GM12873 (cell line): ENCODE data around the gene SHISA2.

ENCODE experiments used
- TF ChIP-seq, protein P1 (sequence below): IDR thresholded peaks from 2 replicates; pipeline ENCODE4 v1.5.1; 2012; ENCODE audit warnings: low read depth, mild to moderate bottlenecking, moderate library complexity, low read length, control low read depth; ENCODE audit not compliant: insufficient read depth; ENCODE audit errors: missing control alignments

The SHISA2 gene

DNA sequence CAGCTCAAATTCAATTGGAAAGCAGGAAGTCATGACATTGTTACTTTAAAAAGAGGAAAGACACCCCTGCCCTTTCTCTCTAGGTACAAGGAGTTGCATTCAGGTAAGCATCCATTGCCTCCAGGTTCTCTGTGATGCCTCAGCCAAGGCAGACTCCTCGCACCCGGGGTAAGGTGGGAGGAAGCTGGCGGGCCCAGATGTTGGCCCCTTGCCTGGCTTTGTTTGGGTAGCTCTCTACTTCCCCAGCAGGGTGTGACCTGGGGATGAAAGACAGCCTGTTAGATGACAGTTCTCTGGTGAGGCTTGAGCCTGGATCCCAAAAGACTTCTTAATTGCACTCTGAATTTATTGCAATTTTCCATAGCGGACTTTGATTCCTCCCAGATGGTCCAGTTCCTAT lies 25.6 kb downstream of the SHISA2 start:
- TF ChIP-seq, protein P1, sequence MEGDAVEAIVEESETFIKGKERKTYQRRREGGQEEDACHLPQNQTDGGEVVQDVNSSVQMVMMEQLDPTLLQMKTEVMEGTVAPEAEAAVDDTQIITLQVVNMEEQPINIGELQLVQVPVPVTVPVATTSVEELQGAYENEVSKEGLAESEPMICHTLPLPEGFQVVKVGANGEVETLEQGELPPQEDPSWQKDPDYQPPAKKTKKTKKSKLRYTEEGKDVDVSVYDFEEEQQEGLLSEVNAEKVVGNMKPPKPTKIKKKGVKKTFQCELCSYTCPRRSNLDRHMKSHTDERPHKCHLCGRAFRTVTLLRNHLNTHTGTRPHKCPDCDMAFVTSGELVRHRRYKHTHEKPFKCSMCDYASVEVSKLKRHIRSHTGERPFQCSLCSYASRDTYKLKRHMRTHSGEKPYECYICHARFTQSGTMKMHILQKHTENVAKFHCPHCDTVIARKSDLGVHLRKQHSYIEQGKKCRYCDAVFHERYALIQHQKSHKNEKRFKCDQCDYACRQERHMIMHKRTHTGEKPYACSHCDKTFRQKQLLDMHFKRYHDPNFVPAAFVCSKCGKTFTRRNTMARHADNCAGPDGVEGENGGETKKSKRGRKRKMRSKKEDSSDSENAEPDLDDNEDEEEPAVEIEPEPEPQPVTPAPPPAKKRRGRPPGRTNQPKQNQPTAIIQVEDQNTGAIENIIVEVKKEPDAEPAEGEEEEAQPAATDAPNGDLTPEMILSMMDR, result no peak

DNA sequence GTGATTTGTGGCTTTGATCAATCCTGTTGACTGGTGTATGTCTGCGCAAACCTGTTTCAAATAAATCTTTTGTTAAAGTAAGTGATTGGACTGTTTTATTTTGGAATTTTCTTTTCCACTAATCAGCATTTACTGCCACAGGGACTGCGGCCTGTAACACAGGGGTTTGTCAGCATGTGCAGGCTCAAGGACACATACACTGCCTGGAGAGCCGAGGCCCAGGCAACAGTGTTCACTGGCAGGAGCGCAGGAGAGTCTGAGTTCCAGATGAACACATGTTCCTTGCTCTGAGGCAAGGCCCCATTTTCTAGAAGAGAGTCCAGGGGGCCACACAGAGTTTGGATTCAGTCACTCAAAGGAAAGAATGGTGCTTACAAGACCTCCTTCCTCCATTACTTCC lies 26.0 kb downstream of the SHISA2 start:
- TF ChIP-seq, protein P1, result no peak

DNA sequence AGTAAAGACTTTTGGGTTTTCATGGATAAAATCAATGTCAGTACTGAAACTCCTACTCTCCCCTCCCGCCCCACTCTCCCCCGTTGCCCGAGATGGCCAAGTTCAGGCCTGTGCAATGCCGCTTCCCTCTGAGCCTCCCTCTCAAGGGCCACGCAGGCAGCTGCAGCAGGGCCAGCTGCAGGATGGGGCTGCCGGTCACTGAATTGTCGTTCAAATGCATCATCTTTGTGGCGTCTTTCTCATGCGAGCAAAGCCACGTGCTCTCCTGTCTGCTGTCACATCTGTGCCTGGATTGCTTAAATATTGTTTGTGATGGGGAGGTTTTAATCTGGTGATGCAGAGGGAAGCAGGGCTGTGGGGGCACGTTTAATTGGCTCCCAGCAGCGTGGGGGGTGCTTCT lies 26.6 kb downstream of the SHISA2 start:
- TF ChIP-seq, protein P1, result no peak

DNA sequence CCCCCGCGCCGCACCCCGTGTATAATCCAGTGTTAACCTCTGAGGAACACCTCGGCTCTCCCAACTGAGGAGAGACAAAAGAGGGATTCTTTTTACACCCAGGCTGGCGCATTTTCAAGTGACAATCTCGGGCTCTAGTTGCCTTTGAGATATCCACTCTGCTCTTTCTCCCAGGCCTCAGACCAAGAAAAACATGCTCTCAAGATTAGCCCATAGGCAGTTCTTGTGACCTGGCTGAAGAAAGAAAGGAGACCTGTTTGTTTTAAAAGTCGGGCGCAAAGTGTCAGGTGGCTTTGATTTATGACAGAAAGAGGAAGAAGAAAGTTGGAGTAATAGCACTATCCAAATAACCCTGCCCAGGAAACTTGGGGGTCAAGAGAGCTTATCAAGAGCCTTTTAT lies 27.3 kb downstream of the SHISA2 start:
- TF ChIP-seq, protein P1, result no peak

DNA sequence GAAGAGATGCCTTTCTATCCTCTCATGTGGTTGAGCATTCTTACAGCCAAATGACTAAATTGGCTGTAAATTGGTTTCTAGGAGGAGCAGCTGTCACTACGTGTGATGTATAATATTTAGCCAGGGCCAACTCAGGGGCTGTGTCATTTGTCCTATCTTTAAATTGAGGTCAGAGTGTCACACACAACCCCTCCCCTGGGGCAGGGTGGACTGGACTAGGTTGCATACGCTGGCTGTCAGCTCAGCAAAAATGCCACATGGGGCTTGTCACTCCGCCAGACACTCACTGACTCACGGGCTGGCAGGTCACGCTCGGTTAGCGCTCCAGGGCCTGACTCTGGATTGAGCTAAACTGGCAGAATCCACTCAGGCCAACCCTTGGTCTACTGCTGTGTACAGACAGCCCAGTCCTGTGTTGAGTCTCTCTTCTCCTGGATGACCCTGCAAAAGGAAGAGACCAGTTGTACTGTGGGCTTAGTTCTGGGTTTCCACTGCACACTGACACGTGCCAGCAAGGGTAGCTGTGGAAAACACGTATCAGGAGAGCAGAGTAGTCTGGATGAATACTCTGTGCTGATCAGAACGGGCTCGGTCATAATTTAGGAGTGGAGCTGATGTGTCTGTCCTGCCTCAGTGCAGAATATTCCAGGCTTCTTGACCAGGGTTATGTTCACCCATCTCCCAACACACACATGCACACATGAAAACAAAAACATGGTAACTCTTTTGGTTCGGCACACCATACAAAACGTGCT lies 29.1 kb downstream of the SHISA2 start:
- TF ChIP-seq, protein P1, result no peak

DNA sequence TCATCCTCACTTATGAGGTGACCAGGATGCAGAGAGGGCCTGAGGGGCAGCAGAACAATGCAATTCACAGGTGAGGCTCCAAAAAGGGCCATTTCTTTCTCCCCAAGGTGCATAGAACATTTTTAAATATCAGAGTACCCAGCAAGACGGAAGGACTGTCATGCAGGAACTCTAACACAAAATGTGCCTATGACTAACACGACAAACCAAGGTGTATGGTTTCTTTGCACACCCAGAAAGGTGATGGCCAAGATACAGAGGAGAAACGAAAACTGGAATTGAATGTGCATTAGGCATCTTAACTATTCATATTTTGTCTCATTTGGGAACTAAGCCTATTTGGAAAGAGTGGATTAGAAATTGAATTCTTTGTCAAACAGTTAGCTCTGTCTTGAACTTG lies 29.9 kb downstream of the SHISA2 start:
- TF ChIP-seq, protein P1, result no peak

DNA sequence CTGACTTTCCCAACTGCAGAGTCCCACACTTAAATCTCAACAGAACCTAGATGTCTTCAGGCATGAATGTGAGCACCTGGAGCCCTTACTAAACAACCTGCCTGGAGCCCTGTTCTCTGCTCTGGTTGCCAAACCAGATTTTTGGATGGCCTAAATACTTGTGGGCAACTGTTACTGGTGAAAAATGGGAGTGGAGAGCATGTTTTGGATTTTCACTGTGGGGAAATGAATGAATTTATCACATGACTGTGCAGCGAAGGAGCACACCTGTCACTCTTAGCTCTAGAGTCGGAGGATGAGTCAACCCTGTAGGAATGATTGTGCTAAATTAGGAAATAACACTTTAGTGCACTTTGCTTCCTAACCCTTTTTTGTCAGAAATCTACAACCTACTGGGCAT lies 30.3 kb downstream of the SHISA2 start:
- TF ChIP-seq, protein P1, result no peak
